MV-4-11 (cell line): Measurements from ENCODE around the gene SLC9C1.

Source experiments
- DNase-seq: peaks from one replicate; lab custom pipeline; 2025; lab: John Stamatoyannopoulos, UW

The SLC9C1 gene

GRCh38 chr3:112293368-112294321 is at the start of gene SLC9C1:
TSS of gene SLC9C1 (minus strand) at chr3:112294216. CDS start at chr3:112286791, 7,425 bp downstream.
- peak; percentile 59 for DNase-seq

- no peak for DNase-seq
These were observed 47.4 kb upstream of the SLC9C1 start for GRCh38 chr3:112341386-112341785.

GRCh38 chr3:112339609-112340008 is 45.6 kb upstream of the SLC9C1 start:
- DNase-seq: no peak

GRCh38 chr3:112339134-112339533 is 45.1 kb upstream of the SLC9C1 start:
- DNase-seq: no peak

- no peak for DNase-seq
These were observed 44.7 kb upstream of the SLC9C1 start for GRCh38 chr3:112338727-112339056.

GRCh38 chr3:112338021-112338726 is 44.2 kb upstream of the SLC9C1 start:
- no peak for DNase-seq

- no peak for DNase-seq
These were observed 41.4 kb upstream of the SLC9C1 start for GRCh38 chr3:112335434-112335781.

- DNase-seq: no peak
These were observed 40.8 kb upstream of the SLC9C1 start for GRCh38 chr3:112334691-112335433.

- no peak for DNase-seq
These were observed 39.6 kb upstream of the SLC9C1 start for GRCh38 chr3:112333381-112334317.

GRCh38 chr3:112333002-112333380 is 39.0 kb upstream of the SLC9C1 start, which contains the start of gene CD200:
TSS of gene CD200 (plus strand) at chr3:112333156. CDS start at chr3:112333213, 57 bp downstream.
- no peak for DNase-seq

GRCh38 chr3:112331851-112332250 is 37.8 kb upstream of the SLC9C1 start:
- DNase-seq: no peak

- DNase-seq: peak; percentile 67
These were observed 33.4 kb upstream of the SLC9C1 start for GRCh38 chr3:112327371-112327951.

- DNase-seq: no peak
These were observed 28.0 kb upstream of the SLC9C1 start for GRCh38 chr3:112321867-112322652.

GRCh38 chr3:112320691-112321090 is 26.7 kb upstream of the SLC9C1 start:
- DNase-seq: peak; percentile 56

GRCh38 chr3:112319516-112320276 is 25.7 kb upstream of the SLC9C1 start:
- DNase-seq: no peak

- DNase-seq: no peak
These were observed 21.8 kb upstream of the SLC9C1 start for GRCh38 chr3:112315791-112316190.

- DNase-seq: no peak
These were observed 20.6 kb upstream of the SLC9C1 start for GRCh38 chr3:112314649-112315048.

- no peak for DNase-seq
These were observed 14.3 kb upstream of the SLC9C1 start for GRCh38 chr3:112308151-112308911.

GRCh38 chr3:112307557-112307956 is 13.5 kb upstream of the SLC9C1 start:
- DNase-seq: no peak
